ENCODE measurements around the gene LASP1.
A peak's percentile ranks its signal among the peaks of the same experiment; 100 is the strongest.
"Not testable (repeated sequence)": the region's sequence is repeated elsewhere in the genome, so short reads cannot be mapped to it uniquely, and the experiment has no call there.

Gene LASP1

GRCh38 chr17:38942696-38943334 is 73.0 kb downstream of the LASP1 start:
- DNase-seq: no peak

GRCh38 chr17:38943607-38944006 is 73.7 kb downstream of the LASP1 start:
- no peak for DNase-seq

- no peak for DNase-seq
Observed at GRCh38 chr17:38947189-38947588, 77.3 kb downstream of the LASP1 start.

- not testable (repeated sequence) for DNase-seq
Observed at GRCh38 chr17:38953800-38954199, 83.9 kb downstream of the LASP1 start.

- no peak for DNase-seq
Observed at GRCh38 chr17:38958326-38958725, 88.5 kb downstream of the LASP1 start.

- no peak for DNase-seq
Observed at GRCh38 chr17:38958756-38959155, 88.9 kb downstream of the LASP1 start.

- DNase-seq: no peak
Observed at GRCh38 chr17:38959508-38959907, 89.7 kb downstream of the LASP1 start.

- no peak for DNase-seq
Observed at GRCh38 chr17:38960402-38960801, 90.5 kb downstream of the LASP1 start.

- no peak for DNase-seq
Observed at GRCh38 chr17:38961413-38961812, 91.6 kb downstream of the LASP1 start.

- DNase-seq: peak; percentile 97
Observed at GRCh38 chr17:38967290-38967738, 97.5 kb downstream of the LASP1 start, which contains the start of gene FBXO47. Gene FBXO47 (minus strand): TSS chr17:38967403. CDS start chr17:38963025, 4,378 bp downstream.

- DNase-seq: no peak
Observed at GRCh38 chr17:38969281-38969680, 99.4 kb downstream of the LASP1 start.

- DNase-seq: no peak
Observed at GRCh38 chr17:38970128-38970527, 100.3 kb downstream of the LASP1 start.

GRCh38 chr17:38970804-38971203 is 100.9 kb downstream of the LASP1 start:
- DNase-seq: no peak

Data from DMS53 (cell line).